ENCODE results near the gene PHF2.

- TF ChIP-seq CTCF (IDR thresholded peaks at IDR 0.05; ENCODE audit: insufficient read depth, low read length, poor library complexity, severe bottlenecking) (no peak), EZH2phosphoT487 (conservative IDR thresholded peaks at IDR 0.05; ENCODE audit: low read length) (no peak)
Observed at GRCh38 chr9:93686880-93687236, 110.5 kb downstream of the PHF2 start.

All from SU-DHL-6 (cell line).